ENCODE data around the gene KRT77. TPM values are rescaled to one million over a fixed set of nuclear protein-coding genes. Genes with fewer than 3 reads are reported as not detected.

KRT77 gene
- total RNA-seq, 3 donors from 2014 or later (not counting 1 experiment from before 2014, with no cell fraction given), result not detected

GRCh38 chr12:52643233-52644077 is 59.9 kb downstream of the KRT77 start:
- H3K27me3 ChIP-seq (ENCODE audit: control insufficient read depth, insufficient read depth, low read length), result no peaks in the 10 kb centered on the region
- H3K4me1 ChIP-seq (ENCODE audit: control insufficient read depth, insufficient read depth, low read length), result peaks cover 42% of the 10 kb centered on the region
- peaks cover 3% of the 10 kb centered on the region for H3K9me3 ChIP-seq (ENCODE audit: control insufficient read depth, insufficient read depth, low read length)
- Mint-ChIP-seq H3K27ac (peak overlapping the region; percentile 97 to 98), H3K4me3 (no peak overlapping the region), H3K36me3 (no peaks in the 10 kb centered on the region), H3K4me1 (peaks cover 65 to 72% of the 10 kb centered on the region in 2 donors), H3K27me3 (ENCODE audit: low read depth in 2 of 2) (no peaks in the 10 kb centered on the region), H3K9me3 (no peaks in the 10 kb centered on the region)
- H3K4me3 ChIP-seq (ENCODE audit: low read length), result no peak overlapping the region
- 87% methylated on average over 10 of the region's 10 CpGs for WGBS (ENCODE audit: insufficient coverage)
- H3K27ac ChIP-seq (ENCODE audit: low read length), result no peak overlapping the region
- TF ChIP-seq CTCF (IDR thresholded peaks at IDR 0.05), result no peak
- intact Hi-C loops (cut with micrococcal nuclease), result loop anchor here (2.0 kb wide), 2 partner anchors 57 to 85 kb away; no protein-coding TSS in a partner anchor
- H3K36me3 ChIP-seq (ENCODE audit: control insufficient read depth, insufficient read depth, low read length), result no peaks in the 10 kb centered on the region
- DNase-seq (no peak), ATAC-seq (no peak)

- Histone ChIP-seq H3K27ac (ENCODE audit: low read length) (no peak overlapping the region), H3K36me3 (ENCODE audit: control insufficient read depth, insufficient read depth, low read length) (no peaks in the 10 kb centered on the region), H3K27me3 (ENCODE audit: control insufficient read depth, insufficient read depth, low read length) (no peaks in the 10 kb centered on the region), H3K9me3 (ENCODE audit: control insufficient read depth, insufficient read depth, low read length) (peaks cover 3% of the 10 kb centered on the region), H3K4me1 (ENCODE audit: control insufficient read depth, insufficient read depth, low read length) (peaks cover 42% of the 10 kb centered on the region), H3K4me3 (ENCODE audit: low read length) (no peak overlapping the region)
- ATAC-seq (no peak), DNase-seq (no peak)
- TF ChIP-seq CTCF (IDR thresholded peaks at IDR 0.05), result no peak
- no peaks in the 10 kb centered on the region for H3K9me3 Mint-ChIP-seq
- H3K36me3 Mint-ChIP-seq, result no peaks in the 10 kb centered on the region
- peak overlapping the region; percentile 42 for H3K4me3 Mint-ChIP-seq
- 73% methylated on average over 3 of the region's 4 CpGs for WGBS (ENCODE audit: insufficient coverage)
- peak overlapping the region; percentile 83 to 98 for H3K27ac Mint-ChIP-seq
- H3K4me1 Mint-ChIP-seq, result peaks cover 58 to 63% of the 10 kb centered on the region in 2 donors
- intact Hi-C loops (cut with micrococcal nuclease), result no loop called here
- H3K27me3 Mint-ChIP-seq (ENCODE audit: low read depth in 2 of 2), result no peaks in the 10 kb centered on the region
These were observed 61.9 kb downstream of the KRT77 start for GRCh38 chr12:52641468-52641867.

Other genes with a start within 250 kb of the KRT77 start
- not detected for gene KRT6C, start 229.7 kb downstream of the KRT77 start, total RNA-seq
- not detected for gene KRT6A, start 210.3 kb downstream of the KRT77 start, total RNA-seq
- gene KRT5, start 183.1 kb downstream of the KRT77 start, total RNA-seq, result under 1 TPM in 2 of 3 donors, not detected in 1; 0.40 to 0.70 TPM
- not detected for gene KRT71, start 150.4 kb downstream of the KRT77 start, total RNA-seq
- gene KRT74, start 129.7 kb downstream of the KRT77 start, total RNA-seq, result 1 to 10 TPM in 1 of 3 donors, under 1 TPM in 2; 0.38 to 1.2 (median 0.38) TPM
- 100 to 1,000 TPM in 1 of 3 donors, 10 to 100 TPM in 2; 21.9 to 136 (median 38.0) TPM for gene KRT72, start 102.1 kb downstream of the KRT77 start, total RNA-seq
- gene KRT73, start 85.0 kb downstream of the KRT77 start, total RNA-seq, result 10 to 100 TPM; 12.4 to 92.9 (median 23.3) TPM
- gene KRT2, start 51.3 kb downstream of the KRT77 start, total RNA-seq, result 1 to 10 TPM in 1 of 3 donors, under 1 TPM in 2; 0.63 to 1.4 (median 0.66) TPM
- 1 to 10 TPM in 1 of 3 donors, under 1 TPM in 1, not detected in 1; 0.27 to 1.8 TPM for gene KRT1, start 23.1 kb downstream of the KRT77 start, total RNA-seq
- not detected for gene KRT76, start 73.8 kb upstream of the KRT77 start, total RNA-seq
- gene KRT3, start 92.6 kb upstream of the KRT77 start, total RNA-seq, result not detected
- gene KRT4, start 110.6 kb upstream of the KRT77 start, total RNA-seq, result not detected
- gene KRT79, start 130.8 kb upstream of the KRT77 start, total RNA-seq, result under 1 TPM in 1 of 3 donors, not detected in 2; 0.18 TPM
- gene KRT78, start 145.5 kb upstream of the KRT77 start, total RNA-seq, result not detected
- gene KRT8, start 201.6 kb upstream of the KRT77 start, total RNA-seq, result under 1 TPM in 2 of 3 donors, not detected in 1; 0.24 to 0.25 TPM
- 1 to 10 TPM in 1 of 3 donors, under 1 TPM in 1, not detected in 1; 0.24 to 2.5 TPM for gene KRT18, start 245.6 kb upstream of the KRT77 start, total RNA-seq

Measured in natural killer cell (primary cell).